K562 (cell line): Measurements from ENCODE around the gene RPRD1B. TPM values are rescaled to one million over a fixed set of nuclear protein-coding genes. Genes with fewer than 3 reads are reported as not detected.
A peak's percentile ranks its signal among the peaks of the same experiment; 100 is the strongest.

Experiments
- CEBPB ChIP-seq: fragments of 450-650 bp; IDR thresholded peaks from 2 replicates; pipeline ENCODE4 v1.6.1; 2016; ENCODE audit warnings: missing genetic modification characterization, missing compliant biosample characterization
- DNMT1 ChIP-seq: fragments of 450-650 bp; IDR thresholded peaks from 2 replicates; pipeline ENCODE4 v1.6.1; 2016; ENCODE audit warnings: antibody characterized with exemption, mild to moderate bottlenecking
- FOXM1 ChIP-seq, 2 experiments: fragments of 450-650 bp in 1 of 2; sonication (generic) in 1 of 2; formaldehyde crosslinking in 1 of 2; IDR thresholded peaks; 2 replicates each; pipeline versions ENCODE4 v1.6.1 to v1.9.0; 2017 to 2022; ENCODE audit warnings: low read depth in 2 of 2, mild to moderate bottlenecking in 2 of 2, missing genetic modification reagents in 1 of 2, moderate library complexity in 1 of 2
- HEY1 ChIP-seq: fragments of 250-450 bp; sonication (Bioruptor Pico); IDR thresholded peaks from 2 replicates; pipeline ENCODE4 v1.5.0; 2020; ENCODE audit warnings: mild to moderate bottlenecking, moderate library complexity, borderline replicate concordance
- HNRNPK ChIP-seq: fragments of 200-400 bp; formaldehyde crosslinking; IDR thresholded peaks from one replicate; pipeline ENCODE4 v1.6.1; 2018; ENCODE audit warnings: mild to moderate bottlenecking, low read depth, low read length; ENCODE audit not compliant: poor library complexity, severe bottlenecking
- KDM2B ChIP-seq: fragments of 250-450 bp; sonication (Bioruptor Pico); IDR thresholded peaks from 2 replicates; pipeline ENCODE4 v1.8.0; 2021; ENCODE audit warnings: mild to moderate bottlenecking, moderate library complexity
- KLF16 ChIP-seq: IDR thresholded peaks from 2 replicates; pipeline ENCODE4 v1.6.1; 2016; ENCODE audit warnings: antibody characterized with exemption
- RBM22 ChIP-seq: fragments of 200-400 bp; formaldehyde crosslinking; IDR thresholded peaks from 2 replicates; pipeline ENCODE4 v1.6.1; 2018; ENCODE audit warnings: low read length, low read depth; ENCODE audit not compliant: poor library complexity, severe bottlenecking
- ZFP1 ChIP-seq: fragments of 450-650 bp; formaldehyde crosslinking; IDR thresholded peaks from 2 replicates; pipeline ENCODE4 v1.4.0; 2020; ENCODE audit warnings: mild to moderate bottlenecking, mixed read lengths
- ZNF184 ChIP-seq: sonication (generic); formaldehyde crosslinking; IDR thresholded peaks from 2 replicates; pipeline ENCODE4 v1.5.0; 2020; ENCODE audit warnings: missing genetic modification reagents
- ZNF24 ChIP-seq: fragments of 450-650 bp; IDR thresholded peaks from 2 replicates; pipeline ENCODE4 v1.6.1; 2016
- ZNF384 ChIP-seq: IDR thresholded peaks from 2 replicates; pipeline ENCODE4 v1.6.1; 2012; ENCODE audit warnings: low read depth, low read length, improper control_type of control experiment
- ZNF766 ChIP-seq: fragments of 200-800 bp; sonication (Bioruptor generic); conservative IDR thresholded peaks from 2 replicates; pipeline ENCODE4 v1.6.1; 2016; ENCODE audit warnings: missing genetic modification characterization, missing compliant biosample characterization
- ZNF830 ChIP-seq: fragments of 250-450 bp; sonication (Bioruptor Pico); IDR thresholded peaks from 2 replicates; pipeline ENCODE4 v1.5.0; 2021; ENCODE audit warnings: mild to moderate bottlenecking
- polyA plus RNA-seq, 8 experiments: library from polyadenylated mRNA; depleted of rRNA in 4 of 8; stranded (reverse) in 5 of 8; unstranded in 3 of 8; fragments of >200 nt; fragmentation: Nextera tagmentation in 2 of 8; fragmentation: Illumina TruSeq in 1 of 8; extraction: Ambion mirVana in 2 of 8; extraction: Trizol in 1 of 8; gene quantifications; 2 replicates each; pipeline versions ENCODE4 v1.2.1 to v1.2.3, GENCODE V29; 2011 to 2014; ENCODE audit warnings: inconsistent platforms in 1 of 8, missing spikeins in 1 of 8
- total RNA-seq, 7 experiments: library from RNA; depleted of rRNA in 6 of 7; stranded (reverse); fragments of >200 nt in 6 of 7; fragmentation: Illumina TruSeq in 2 of 7; extraction: Trizol in 2 of 7; gene quantifications; 2 replicates each; pipeline versions ENCODE4 v1.2.1 to v1.2.3, GENCODE V29; 2011 to 2021; ENCODE audit warnings: low replicate concordance in 1 of 7
- TF ChIP-seq, protein P1 (sequence below): sonication (generic); formaldehyde crosslinking; IDR thresholded peaks from 2 replicates; pipeline ENCODE4 v1.8.1; 2023; ENCODE audit warnings: mild to moderate bottlenecking, missing genetic modification reagents
- TF ChIP-seq, protein P2 (sequence below): fragments of 200-800 bp; sonication (Bioruptor generic); IDR thresholded peaks from 2 replicates; pipeline ENCODE4 v1.6.1; 2016; ENCODE audit warnings: missing genetic modification characterization, missing compliant biosample characterization
- TF ChIP-seq, protein P3 (sequence below): IDR thresholded peaks from 2 replicates; pipeline ENCODE4 v1.6.1; 2011; ENCODE audit warnings: borderline replicate concordance, low read depth, mild to moderate bottlenecking, moderate library complexity, low read length; ENCODE audit not compliant: insufficient read depth, poor library complexity, severe bottlenecking

The RPRD1B gene
- total and polyA plus RNA-seq, 9 of the 15 experiments (the other 6 are each of a cell fraction or from before 2014, with no cell fraction given), result 5.5 to 43.0 (median 24.4) TPM

DNA sequence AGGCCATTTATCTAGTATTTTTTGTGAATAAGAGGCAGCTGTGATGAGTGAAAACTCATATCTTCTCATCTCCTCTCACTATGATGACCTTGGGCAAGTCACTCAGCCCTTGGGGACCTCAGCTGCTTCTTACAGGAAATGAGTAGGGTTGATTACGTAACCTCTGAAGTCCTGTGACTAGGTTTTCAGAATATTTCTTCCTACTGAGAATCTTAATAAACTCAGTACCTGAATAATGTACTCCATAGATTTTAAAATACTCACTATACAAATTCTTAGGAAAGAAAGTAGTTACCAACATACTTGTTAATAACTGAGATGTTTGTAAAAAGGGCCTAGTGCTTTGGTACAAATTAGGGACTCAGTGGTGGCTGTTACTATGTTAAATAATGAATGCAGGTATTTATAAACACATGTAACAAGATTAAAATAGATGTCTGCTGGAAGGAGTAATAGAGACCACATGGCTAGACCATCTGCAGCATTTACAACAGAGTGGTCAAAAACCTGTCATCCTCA, 60.9 kb downstream of the RPRD1B start (continued):
- TF ChIP-seq, protein P1, sequence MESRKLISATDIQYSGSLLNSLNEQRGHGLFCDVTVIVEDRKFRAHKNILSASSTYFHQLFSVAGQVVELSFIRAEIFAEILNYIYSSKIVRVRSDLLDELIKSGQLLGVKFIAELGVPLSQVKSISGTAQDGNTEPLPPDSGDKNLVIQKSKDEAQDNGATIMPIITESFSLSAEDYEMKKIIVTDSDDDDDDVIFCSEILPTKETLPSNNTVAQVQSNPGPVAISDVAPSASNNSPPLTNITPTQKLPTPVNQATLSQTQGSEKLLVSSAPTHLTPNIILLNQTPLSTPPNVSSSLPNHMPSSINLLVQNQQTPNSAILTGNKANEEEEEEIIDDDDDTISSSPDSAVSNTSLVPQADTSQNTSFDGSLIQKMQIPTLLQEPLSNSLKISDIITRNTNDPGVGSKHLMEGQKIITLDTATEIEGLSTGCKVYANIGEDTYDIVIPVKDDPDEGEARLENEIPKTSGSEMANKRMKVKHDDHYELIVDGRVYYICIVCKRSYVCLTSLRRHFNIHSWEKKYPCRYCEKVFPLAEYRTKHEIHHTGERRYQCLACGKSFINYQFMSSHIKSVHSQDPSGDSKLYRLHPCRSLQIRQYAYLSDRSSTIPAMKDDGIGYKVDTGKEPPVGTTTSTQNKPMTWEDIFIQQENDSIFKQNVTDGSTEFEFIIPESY (CRISPR knock-in tag), result no peak
- TF ChIP-seq KDM2B (CRISPR knock-in tag), result no peak
- peak; percentile 98 for TF ChIP-seq CEBPB
- TF ChIP-seq, protein P2, sequence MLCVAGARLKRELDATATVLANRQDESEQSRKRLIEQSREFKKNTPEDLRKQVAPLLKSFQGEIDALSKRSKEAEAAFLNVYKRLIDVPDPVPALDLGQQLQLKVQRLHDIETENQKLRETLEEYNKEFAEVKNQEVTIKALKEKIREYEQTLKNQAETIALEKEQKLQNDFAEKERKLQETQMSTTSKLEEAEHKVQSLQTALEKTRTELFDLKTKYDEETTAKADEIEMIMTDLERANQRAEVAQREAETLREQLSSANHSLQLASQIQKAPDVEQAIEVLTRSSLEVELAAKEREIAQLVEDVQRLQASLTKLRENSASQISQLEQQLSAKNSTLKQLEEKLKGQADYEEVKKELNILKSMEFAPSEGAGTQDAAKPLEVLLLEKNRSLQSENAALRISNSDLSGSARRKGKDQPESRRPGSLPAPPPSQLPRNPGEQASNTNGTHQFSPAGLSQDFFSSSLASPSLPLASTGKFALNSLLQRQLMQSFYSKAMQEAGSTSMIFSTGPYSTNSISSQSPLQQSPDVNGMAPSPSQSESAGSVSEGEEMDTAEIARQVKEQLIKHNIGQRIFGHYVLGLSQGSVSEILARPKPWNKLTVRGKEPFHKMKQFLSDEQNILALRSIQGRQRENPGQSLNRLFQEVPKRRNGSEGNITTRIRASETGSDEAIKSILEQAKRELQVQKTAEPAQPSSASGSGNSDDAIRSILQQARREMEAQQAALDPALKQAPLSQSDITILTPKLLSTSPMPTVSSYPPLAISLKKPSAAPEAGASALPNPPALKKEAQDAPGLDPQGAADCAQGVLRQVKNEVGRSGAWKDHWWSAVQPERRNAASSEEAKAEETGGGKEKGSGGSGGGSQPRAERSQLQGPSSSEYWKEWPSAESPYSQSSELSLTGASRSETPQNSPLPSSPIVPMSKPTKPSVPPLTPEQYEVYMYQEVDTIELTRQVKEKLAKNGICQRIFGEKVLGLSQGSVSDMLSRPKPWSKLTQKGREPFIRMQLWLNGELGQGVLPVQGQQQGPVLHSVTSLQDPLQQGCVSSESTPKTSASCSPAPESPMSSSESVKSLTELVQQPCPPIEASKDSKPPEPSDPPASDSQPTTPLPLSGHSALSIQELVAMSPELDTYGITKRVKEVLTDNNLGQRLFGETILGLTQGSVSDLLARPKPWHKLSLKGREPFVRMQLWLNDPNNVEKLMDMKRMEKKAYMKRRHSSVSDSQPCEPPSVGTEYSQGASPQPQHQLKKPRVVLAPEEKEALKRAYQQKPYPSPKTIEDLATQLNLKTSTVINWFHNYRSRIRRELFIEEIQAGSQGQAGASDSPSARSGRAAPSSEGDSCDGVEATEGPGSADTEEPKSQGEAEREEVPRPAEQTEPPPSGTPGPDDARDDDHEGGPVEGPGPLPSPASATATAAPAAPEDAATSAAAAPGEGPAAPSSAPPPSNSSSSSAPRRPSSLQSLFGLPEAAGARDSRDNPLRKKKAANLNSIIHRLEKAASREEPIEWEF, result no peak
- TF ChIP-seq HNRNPK, result no peak
- TF ChIP-seq ZNF24, result no peak
- no peak for TF ChIP-seq HEY1
- no peak for TF ChIP-seq ZNF184 (CRISPR knock-in tag)
- TF ChIP-seq FOXM1 (IDR thresholded peaks at IDR 0.05; ENCODE audit: low read depth), result no peak
- TF ChIP-seq FOXM1 (CRISPR knock-in tag; IDR thresholded peaks at IDR 0.05; ENCODE audit: low read depth), result no peak
- TF ChIP-seq, protein P3, sequence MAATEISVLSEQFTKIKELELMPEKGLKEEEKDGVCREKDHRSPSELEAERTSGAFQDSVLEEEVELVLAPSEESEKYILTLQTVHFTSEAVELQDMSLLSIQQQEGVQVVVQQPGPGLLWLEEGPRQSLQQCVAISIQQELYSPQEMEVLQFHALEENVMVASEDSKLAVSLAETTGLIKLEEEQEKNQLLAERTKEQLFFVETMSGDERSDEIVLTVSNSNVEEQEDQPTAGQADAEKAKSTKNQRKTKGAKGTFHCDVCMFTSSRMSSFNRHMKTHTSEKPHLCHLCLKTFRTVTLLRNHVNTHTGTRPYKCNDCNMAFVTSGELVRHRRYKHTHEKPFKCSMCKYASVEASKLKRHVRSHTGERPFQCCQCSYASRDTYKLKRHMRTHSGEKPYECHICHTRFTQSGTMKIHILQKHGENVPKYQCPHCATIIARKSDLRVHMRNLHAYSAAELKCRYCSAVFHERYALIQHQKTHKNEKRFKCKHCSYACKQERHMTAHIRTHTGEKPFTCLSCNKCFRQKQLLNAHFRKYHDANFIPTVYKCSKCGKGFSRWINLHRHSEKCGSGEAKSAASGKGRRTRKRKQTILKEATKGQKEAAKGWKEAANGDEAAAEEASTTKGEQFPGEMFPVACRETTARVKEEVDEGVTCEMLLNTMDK, result no peak
- no peak for TF ChIP-seq KLF16
- TF ChIP-seq DNMT1, result no peak
- no peak for TF ChIP-seq RBM22
- TF ChIP-seq ZFP1, result no peak
- TF ChIP-seq ZNF830 (CRISPR knock-in tag), result no peak
- peak; percentile 58 for TF ChIP-seq ZNF766 (CRISPR knock-in tag)
- no peak for TF ChIP-seq ZNF384
